ENCODE data around the gene LCE1D.

LCE1D gene

GRCh38 chr1:152811671-152812070 is 15.2 kb downstream of the LCE1D start, which contains the start of gene LCE1B:
Gene LCE1B, plus strand, starts transcription at chr1:152811971. Its CDS starts 476 bp downstream, at chr1:152812447.
- TF ChIP-seq, protein P1, sequence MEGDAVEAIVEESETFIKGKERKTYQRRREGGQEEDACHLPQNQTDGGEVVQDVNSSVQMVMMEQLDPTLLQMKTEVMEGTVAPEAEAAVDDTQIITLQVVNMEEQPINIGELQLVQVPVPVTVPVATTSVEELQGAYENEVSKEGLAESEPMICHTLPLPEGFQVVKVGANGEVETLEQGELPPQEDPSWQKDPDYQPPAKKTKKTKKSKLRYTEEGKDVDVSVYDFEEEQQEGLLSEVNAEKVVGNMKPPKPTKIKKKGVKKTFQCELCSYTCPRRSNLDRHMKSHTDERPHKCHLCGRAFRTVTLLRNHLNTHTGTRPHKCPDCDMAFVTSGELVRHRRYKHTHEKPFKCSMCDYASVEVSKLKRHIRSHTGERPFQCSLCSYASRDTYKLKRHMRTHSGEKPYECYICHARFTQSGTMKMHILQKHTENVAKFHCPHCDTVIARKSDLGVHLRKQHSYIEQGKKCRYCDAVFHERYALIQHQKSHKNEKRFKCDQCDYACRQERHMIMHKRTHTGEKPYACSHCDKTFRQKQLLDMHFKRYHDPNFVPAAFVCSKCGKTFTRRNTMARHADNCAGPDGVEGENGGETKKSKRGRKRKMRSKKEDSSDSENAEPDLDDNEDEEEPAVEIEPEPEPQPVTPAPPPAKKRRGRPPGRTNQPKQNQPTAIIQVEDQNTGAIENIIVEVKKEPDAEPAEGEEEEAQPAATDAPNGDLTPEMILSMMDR (IDR thresholded peaks at IDR 0.05) = no peak
- peaks cover 15% of the 10 kb centered on the region for H3K27me3 ChIP-seq
- no peak within 1 kb of the TSS for H3K27ac ChIP-seq
- H3K4me3 ChIP-seq (ENCODE audit: low read depth in 1 of 2, low read length in 1 of 2) = no peak within 1 kb of the TSS
- H3K9me3 ChIP-seq = no peaks in the 10 kb centered on the region
- no peaks in the 10 kb centered on the region for H3K36me3 ChIP-seq
- no peaks in the 10 kb centered on the region for H3K4me1 ChIP-seq (ENCODE audit: control insufficient read depth in 1 of 2, insufficient read depth in 1 of 2, low read depth in 1 of 2, low read length in 1 of 2)

DNA sequence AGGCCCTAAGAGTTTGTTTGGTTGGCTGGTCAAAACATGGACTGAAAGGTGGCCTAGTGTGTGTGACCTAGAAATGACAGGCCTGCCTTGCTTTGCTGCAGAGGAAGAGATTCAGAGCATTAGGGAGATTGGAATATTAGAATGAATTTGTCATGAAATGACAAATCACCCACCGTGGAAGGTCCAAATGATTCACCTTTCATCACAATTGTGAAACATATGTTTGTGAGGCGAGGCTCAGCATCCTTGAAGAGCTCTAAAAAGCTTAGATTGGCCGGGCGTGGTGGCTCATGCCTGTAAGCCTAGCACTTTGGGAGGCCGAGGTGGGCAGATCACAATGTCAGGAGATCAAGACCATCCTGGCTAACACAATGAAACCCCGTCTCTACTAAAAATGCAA is 20.8 kb downstream of the LCE1D start:
- Histone ChIP-seq H3K27me3 (peaks cover 2% of the 10 kb centered on the region), H3K4me3 (ENCODE audit: low read depth in 1 of 2, low read length in 1 of 2) (no peak overlapping the region), H3K4me1 (ENCODE audit: control insufficient read depth in 1 of 2, insufficient read depth in 1 of 2, low read depth in 1 of 2, low read length in 1 of 2) (no peaks in the 10 kb centered on the region), H3K9me3 (no peaks in the 10 kb centered on the region), H3K27ac (no peak overlapping the region), H3K36me3 (no peaks in the 10 kb centered on the region)
- TF ChIP-seq, protein P1 (IDR thresholded peaks at IDR 0.05) = no peak

DNA sequence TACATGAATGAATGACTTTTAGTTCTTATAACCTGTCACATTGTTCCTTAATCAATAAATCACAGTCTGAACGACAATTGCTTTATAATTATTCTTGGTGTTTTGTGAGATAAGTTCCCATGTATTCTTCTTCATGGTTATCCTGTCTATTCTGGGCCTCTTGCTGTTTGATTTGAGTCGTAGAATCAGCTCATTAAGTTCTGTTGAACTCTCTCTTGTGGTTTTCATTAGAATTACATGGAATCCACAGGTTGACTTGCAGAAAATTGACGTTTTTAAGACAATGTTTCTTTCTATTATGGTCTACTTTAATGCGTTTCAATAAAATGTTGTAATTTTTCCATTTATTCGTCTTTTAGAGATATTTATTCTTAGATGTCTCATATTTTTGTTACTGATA is 26.8 kb downstream of the LCE1D start:
- TF ChIP-seq, protein P1 (IDR thresholded peaks at IDR 0.05) = no peak
- no peaks in the 10 kb centered on the region for H3K9me3 ChIP-seq
- no peaks in the 10 kb centered on the region for H3K4me1 ChIP-seq (ENCODE audit: control insufficient read depth in 1 of 2, insufficient read depth in 1 of 2, low read depth in 1 of 2, low read length in 1 of 2)

GRCh38 chr1:152824964-152825363 is 28.4 kb downstream of the LCE1D start:
- no peaks in the 10 kb centered on the region for H3K4me1 ChIP-seq (ENCODE audit: control insufficient read depth in 1 of 2, insufficient read depth in 1 of 2, low read depth in 1 of 2, low read length in 1 of 2)
- no peaks in the 10 kb centered on the region for H3K36me3 ChIP-seq
- TF ChIP-seq, protein P1 (IDR thresholded peaks at IDR 0.05) = no peak
- peaks cover 36% of the 10 kb centered on the region for H3K27me3 ChIP-seq
- no peak overlapping the region for H3K27ac ChIP-seq
- no peak overlapping the region for H3K4me3 ChIP-seq (ENCODE audit: low read depth in 1 of 2, low read length in 1 of 2)
- H3K9me3 ChIP-seq = no peaks in the 10 kb centered on the region

More for the DNA sequence above, 26.8 kb downstream of the LCE1D start:
- Histone ChIP-seq H3K36me3 (no peaks in the 10 kb centered on the region), H3K27ac (no peak overlapping the region), H3K4me3 (ENCODE audit: low read depth in 1 of 2, low read length in 1 of 2) (no peak overlapping the region), H3K27me3 (peaks cover 36% of the 10 kb centered on the region)

GRCh38 chr1:152827173-152827572 is 30.7 kb downstream of the LCE1D start, which contains the start of gene LCE1A:
Gene LCE1A, plus strand, starts transcription at chr1:152827473. Its CDS starts 0 bp downstream, at chr1:152827473.
- no peaks in the 10 kb centered on the region for H3K4me1 ChIP-seq (ENCODE audit: control insufficient read depth in 1 of 2, insufficient read depth in 1 of 2, low read depth in 1 of 2, low read length in 1 of 2)
- no peaks in the 10 kb centered on the region for H3K36me3 ChIP-seq
- H3K27me3 ChIP-seq = peaks cover 35% of the 10 kb centered on the region
- no peaks in the 10 kb centered on the region for H3K9me3 ChIP-seq
- TF ChIP-seq, protein P1 (IDR thresholded peaks at IDR 0.05) = no peak
- no peak within 1 kb of the TSS for H3K27ac ChIP-seq
- H3K4me3 ChIP-seq (ENCODE audit: low read depth in 1 of 2, low read length in 1 of 2) = no peak within 1 kb of the TSS

DNA sequence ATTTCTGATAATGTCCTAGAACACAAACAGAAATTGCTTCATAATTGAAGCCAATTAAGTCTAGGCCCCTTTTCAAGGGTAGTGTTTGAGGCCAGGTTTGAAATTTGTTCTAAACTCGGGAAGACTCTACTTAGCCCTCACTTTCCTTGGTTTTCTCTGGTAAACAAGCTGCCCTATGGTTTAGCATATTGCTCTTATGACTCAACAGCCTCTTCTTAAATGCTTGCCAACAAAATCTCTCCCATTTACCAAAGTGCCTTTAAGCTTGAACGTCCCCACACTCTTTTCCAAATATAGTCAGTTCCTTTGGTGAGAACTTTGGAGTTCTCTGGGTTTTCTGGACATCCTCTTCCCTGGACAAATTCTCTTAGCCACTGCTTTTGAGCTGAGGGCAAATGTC is 40.3 kb downstream of the LCE1D start:
- peaks cover 13% of the 10 kb centered on the region for H3K27me3 ChIP-seq
- TF ChIP-seq, protein P1 (IDR thresholded peaks at IDR 0.05) = no peak
- H3K4me3 ChIP-seq (ENCODE audit: low read depth in 1 of 2, low read length in 1 of 2) = no peak overlapping the region
- no peaks in the 10 kb centered on the region for H3K9me3 ChIP-seq
- H3K36me3 ChIP-seq = no peaks in the 10 kb centered on the region
- no peak overlapping the region for H3K27ac ChIP-seq
- H3K4me1 ChIP-seq (ENCODE audit: control insufficient read depth in 1 of 2, insufficient read depth in 1 of 2, low read depth in 1 of 2, low read length in 1 of 2) = no peaks in the 10 kb centered on the region
